Body of pancreas (tissue), 4 donors: ENCODE results near the gene KIF17. TPM values are rescaled to one million over a fixed set of nuclear protein-coding genes. Genes with fewer than 3 reads are reported as not detected.

ENCODE experiments used
- ATAC-seq: fragments of 150-250 bp; one replicate; pipeline ENCODE4 v1.9.1; 2016
- DNase-seq, 4 donors: peaks; one replicate each; pipeline ENCODE4 v3.0.0-alpha.2; 2019
- H3K27ac ChIP-seq, 4 donors: fragments of 200-600 bp; sonication (generic); 1 replicate in 3 of 4; 2 replicates in 1 of 4; pipeline versions ENCODE4 v1.5.1 to v1.6.1; 2016 to 2019; ENCODE audit warnings: mild to moderate bottlenecking in 1 of 4, mixed read lengths in 1 of 4, moderate library complexity in 1 of 4
- H3K27me3 ChIP-seq, 2 donors: fragments of 200-600 bp; sonication (generic); one replicate each; pipeline ENCODE4 v1.6.0; 2016; ENCODE audit warnings: mild to moderate bottlenecking in 1 of 2
- H3K36me3 ChIP-seq, 2 donors: fragments of 200-600 bp; sonication (generic); replicated peaks in 1 of 2; 2 replicates each; pipeline ENCODE4 v1.5.1; 2016; ENCODE audit warnings: low read depth in 2 of 2; ENCODE audit not compliant: insufficient read depth in 1 of 2
- H3K4me1 ChIP-seq: fragments of 200-600 bp; sonication (generic); one replicate; pipeline ENCODE4 v1.6.0; 2016
- H3K4me3 ChIP-seq, 2 donors: fragments of 200-600 bp; sonication (generic); 1 replicate in 1 of 2; 2 replicates in 1 of 2; pipeline ENCODE4 v1.5.1; 2016 to 2019
- H3K9me3 ChIP-seq, 3 donors: fragments of 200-600 bp; sonication (generic); 1 replicate in 2 of 3; 2 replicates in 1 of 3; pipeline ENCODE4 v1.5.1; 2016
- POLR2A ChIP-seq, 3 donors: fragments of 450-650 bp; IDR thresholded peaks; one replicate each; pipeline ENCODE4 v1.6.1; 2016; ENCODE audit warnings: antibody characterized with exemption in 3 of 3, mild to moderate bottlenecking in 2 of 3
- WGBS, 2 donors: methylation state at CpG; one replicate each; pipeline ENCODE4 v1.1.5; 2017; 5-methylcytosine and 5-hydroxymethylcytosine counted together
- intact Hi-C: fragments of 100-400 bp; cut with DNase I; formaldehyde crosslinking; loops from one replicate; pipeline ENCODE4 v1.15.1; 2023
- total RNA-seq, 2 donors: library from RNA; depleted of rRNA; stranded (reverse); fragments of >200 nt; gene quantifications; one replicate each; pipeline ENCODE4 v1.1.0, GENCODE V29; 2016
- TF ChIP-seq, protein P1 (sequence below), 7 experiments: fragments of 450-650 bp in 4 of 7; fragments of 200-600 bp in 3 of 7; sonication (generic) in 3 of 7; IDR thresholded peaks; one replicate each; pipeline ENCODE4 v1.5.1; 2016 to 2019; ENCODE audit warnings: antibody characterized with exemption in 7 of 7

The KIF17 gene
- total RNA-seq, 2 donors from 2014 or later: 1.8 TPM; not detected in 1

DNA sequence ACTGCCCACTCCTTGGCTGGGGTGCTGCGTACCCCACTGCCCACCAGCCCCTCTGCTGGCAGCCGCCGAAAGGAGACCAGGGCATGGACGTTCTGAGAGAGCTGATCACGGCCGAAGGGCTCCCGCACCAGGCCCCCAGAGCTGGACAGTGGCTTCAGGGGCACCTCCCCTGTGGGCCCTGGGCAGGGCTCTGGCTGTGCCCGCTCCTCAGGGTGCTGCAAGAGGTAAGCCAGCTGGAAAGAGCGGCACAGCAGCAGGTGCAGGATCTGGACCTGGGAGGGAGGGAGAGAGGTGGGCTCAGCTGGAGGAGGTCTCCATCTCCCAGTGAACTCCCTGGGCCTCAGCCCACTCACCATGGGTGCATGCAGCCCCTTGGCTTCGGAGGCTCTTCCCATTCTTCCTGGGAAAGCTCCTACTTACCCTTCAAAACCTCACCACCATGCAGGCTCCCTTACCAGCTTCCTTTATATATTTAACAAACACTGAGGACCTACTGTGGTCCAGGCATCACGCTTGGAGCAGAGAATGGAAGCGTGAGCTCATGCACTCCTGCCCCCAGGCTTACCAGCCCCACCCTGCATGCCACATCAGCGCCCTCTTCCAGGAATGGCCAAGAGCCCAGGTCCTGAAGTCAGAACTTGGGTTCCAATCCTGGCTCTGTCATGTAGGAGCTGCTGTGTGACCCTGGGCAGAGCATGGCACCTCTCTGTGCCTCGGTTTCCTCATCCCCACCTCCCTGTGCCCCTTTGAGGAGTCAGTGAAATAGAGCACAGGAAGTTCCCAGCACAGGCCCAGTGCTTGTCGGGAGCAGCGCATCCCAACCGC is 6.8 kb upstream of the KIF17 start:
- H3K27me3 ChIP-seq: no peaks in the 10 kb centered on the region
- H3K4me1 ChIP-seq: no peaks in the 10 kb centered on the region

DNA sequence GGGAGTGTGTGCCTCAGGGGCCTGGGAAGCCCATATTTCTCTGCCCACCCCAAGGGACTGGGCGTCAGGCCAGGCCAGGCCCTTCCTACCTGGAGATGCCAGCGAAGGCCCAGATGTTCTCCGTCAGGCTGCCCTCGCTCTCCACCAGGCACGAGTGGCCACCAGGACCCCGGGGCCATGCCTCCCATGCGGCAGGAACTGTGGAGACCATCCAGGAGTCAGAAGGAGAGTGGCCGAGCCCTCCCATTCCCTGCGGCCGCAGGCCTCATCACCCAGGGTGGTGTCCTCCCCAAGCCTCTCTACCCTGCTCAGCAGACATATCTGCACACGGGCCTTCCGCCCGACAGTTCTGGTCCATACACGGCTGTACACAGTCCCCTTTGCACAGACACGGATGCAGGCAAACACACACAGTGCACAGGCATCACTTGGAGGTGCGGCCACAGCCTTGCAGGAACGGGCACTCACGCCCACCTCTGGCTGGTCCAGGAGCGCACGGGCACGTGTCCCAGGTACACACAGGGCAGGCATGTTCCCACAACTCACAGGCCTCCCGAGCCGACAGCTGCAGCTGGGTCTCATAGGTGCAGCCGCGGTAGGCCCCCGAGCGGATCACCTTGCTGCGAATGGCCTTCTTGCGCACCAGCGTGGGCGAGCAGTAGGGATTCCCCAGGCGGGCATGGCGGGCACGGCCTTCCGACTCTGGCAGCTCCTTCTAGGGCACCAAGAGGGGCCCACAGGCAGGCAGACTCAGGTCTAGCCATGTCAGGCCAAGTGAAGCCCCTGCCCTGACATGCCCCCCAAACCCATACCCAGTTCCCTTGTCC is 5.9 kb upstream of the KIF17 start:
- H3K27ac ChIP-seq: no peak overlapping the region
- intact Hi-C loops: no loop called here
- TF ChIP-seq, protein P1, sequence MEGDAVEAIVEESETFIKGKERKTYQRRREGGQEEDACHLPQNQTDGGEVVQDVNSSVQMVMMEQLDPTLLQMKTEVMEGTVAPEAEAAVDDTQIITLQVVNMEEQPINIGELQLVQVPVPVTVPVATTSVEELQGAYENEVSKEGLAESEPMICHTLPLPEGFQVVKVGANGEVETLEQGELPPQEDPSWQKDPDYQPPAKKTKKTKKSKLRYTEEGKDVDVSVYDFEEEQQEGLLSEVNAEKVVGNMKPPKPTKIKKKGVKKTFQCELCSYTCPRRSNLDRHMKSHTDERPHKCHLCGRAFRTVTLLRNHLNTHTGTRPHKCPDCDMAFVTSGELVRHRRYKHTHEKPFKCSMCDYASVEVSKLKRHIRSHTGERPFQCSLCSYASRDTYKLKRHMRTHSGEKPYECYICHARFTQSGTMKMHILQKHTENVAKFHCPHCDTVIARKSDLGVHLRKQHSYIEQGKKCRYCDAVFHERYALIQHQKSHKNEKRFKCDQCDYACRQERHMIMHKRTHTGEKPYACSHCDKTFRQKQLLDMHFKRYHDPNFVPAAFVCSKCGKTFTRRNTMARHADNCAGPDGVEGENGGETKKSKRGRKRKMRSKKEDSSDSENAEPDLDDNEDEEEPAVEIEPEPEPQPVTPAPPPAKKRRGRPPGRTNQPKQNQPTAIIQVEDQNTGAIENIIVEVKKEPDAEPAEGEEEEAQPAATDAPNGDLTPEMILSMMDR (IDR thresholded peaks at IDR 0.05): no peak
- TF ChIP-seq POLR2A (IDR thresholded peaks at IDR 0.05): no peak
- no peaks in the 10 kb centered on the region for H3K4me1 ChIP-seq
- 84% methylated on average over 34 of the region's 35 CpGs; no CpG with 5 or more reads in 1 of the 2 donors for WGBS, 2 donors
- no peak overlapping the region for H3K4me3 ChIP-seq
- no peaks in the 10 kb centered on the region for H3K9me3 ChIP-seq
- DNase-seq (no peak), ATAC-seq (no peak)
- H3K27me3 ChIP-seq: no peaks in the 10 kb centered on the region
- no peaks in the 10 kb centered on the region for H3K36me3 ChIP-seq

More for the DNA sequence above, 6.8 kb upstream of the KIF17 start:
- Histone ChIP-seq H3K27ac (no peak overlapping the region), H3K36me3 (no peaks in the 10 kb centered on the region), H3K4me3 (no peak overlapping the region), H3K9me3 (no peaks in the 10 kb centered on the region)
- no peak for DNase-seq
- no peak for TF ChIP-seq POLR2A (IDR thresholded peaks at IDR 0.05)
- TF ChIP-seq, protein P1 (IDR thresholded peaks at IDR 0.05): no peak
- intact Hi-C loops: no loop called here
- no peak for ATAC-seq
- 86% methylated on average over 11 to 13 of the region's 17 CpGs for WGBS, 2 donors

DNA sequence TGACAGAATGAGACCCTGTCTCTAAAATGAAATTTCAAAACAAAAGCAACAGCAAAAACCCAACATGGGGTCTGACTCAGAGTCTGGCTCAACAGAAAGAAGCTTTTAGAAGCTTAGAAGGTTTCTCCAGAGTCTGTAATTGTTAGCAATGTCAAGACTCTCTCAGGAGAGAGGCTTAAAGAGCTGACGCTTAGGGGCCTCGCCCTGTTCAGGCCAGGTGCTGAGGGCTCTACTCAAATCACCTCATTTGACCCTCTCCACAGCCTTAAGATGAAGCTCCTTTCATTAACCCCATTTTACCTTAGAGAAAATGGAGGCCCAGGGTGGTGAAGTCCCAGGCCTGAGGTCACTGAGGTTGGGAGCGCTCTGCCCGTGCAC is 5.3 kb upstream of the KIF17 start:
- Histone ChIP-seq H3K4me3 (no peak overlapping the region), H3K27me3 (no peaks in the 10 kb centered on the region), H3K9me3 (no peaks in the 10 kb centered on the region), H3K36me3 (no peaks in the 10 kb centered on the region), H3K4me1 (peaks cover under 1% of the 10 kb centered on the region), H3K27ac (no peak overlapping the region)
- DNase-seq (no peak), ATAC-seq (no peak)
- TF ChIP-seq, protein P1 (IDR thresholded peaks at IDR 0.05): no peak
- TF ChIP-seq POLR2A (IDR thresholded peaks at IDR 0.05): no peak
- intact Hi-C loops: no loop called here
- 72 to 78% methylated on average over 4 of the region's 4 CpGs for WGBS, 2 donors

DNA sequence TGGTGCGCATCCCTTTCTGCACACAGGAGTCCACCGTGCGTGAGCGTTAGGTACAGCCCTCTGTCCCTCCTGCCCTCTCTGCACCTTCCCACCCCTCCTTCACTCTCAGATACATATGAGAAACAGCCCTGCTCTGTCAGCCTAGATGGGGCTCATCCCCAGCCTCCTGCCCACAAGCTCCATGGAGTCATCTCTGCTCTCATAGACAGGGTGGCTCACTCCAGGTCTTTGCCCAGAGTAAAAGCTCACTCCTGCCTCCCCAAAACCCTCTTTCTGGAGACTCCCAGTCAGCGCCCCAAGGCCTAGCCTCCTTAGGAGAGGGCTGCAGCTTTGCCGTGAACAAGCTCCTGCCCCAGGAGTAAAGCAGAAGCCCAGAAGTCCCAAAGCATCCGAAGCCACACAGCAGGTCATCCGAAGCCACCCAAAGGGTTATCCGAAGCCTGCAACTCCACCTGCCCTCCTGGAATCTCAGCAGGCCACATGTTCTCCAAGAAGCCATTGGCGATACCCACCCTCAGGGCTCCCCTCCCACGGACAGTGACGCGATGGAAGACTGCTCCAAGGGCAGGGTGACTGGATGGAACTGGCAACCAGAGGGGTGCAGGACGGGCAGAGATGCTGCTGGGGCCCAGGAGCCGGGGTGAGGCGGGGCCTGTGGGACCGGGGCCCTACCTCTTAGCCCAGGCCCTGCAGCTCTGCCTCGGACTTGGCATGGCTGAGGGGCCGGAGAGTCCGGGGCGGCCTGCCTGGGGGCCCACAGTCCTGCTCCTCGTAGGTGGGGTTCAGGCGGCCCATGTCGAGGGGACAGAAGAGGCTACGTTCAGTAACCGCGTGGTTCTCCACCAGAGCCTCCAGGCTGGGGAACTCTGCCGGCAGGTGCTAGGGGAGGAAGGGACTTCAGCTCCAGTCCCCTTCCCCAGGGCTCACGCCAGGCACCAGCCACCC is 3.6 kb upstream of the KIF17 start:
- no peak for TF ChIP-seq POLR2A (IDR thresholded peaks at IDR 0.05)
- TF ChIP-seq, protein P1 (IDR thresholded peaks at IDR 0.05): no peak
- ATAC-seq (no peak), DNase-seq (no peak)
- no peak overlapping the region for H3K27ac ChIP-seq
- H3K27me3 ChIP-seq: no peaks in the 10 kb centered on the region
- H3K9me3 ChIP-seq: no peaks in the 10 kb centered on the region
- 65 to 85% methylated on average over 12 to 27 of the region's 29 CpGs for WGBS, 2 donors
- H3K4me3 ChIP-seq: no peak overlapping the region
- intact Hi-C loops: no loop called here
- H3K36me3 ChIP-seq: no peaks in the 10 kb centered on the region
- peaks cover 10% of the 10 kb centered on the region for H3K4me1 ChIP-seq
